Heart right ventricle (tissue), 16 donors: ENCODE data around the gene DEFB129. TPM values are rescaled to one million over a fixed set of nuclear protein-coding genes. Genes with fewer than 3 reads are reported as not detected.
A peak's percentile ranks its signal among the peaks of the same experiment; 100 is the strongest.
"Not testable (repeated sequence)": the region's sequence is repeated elsewhere in the genome, so short reads cannot be mapped to it uniquely, and the experiment has no call there.

ENCODE experiments used
- ATAC-seq, 8 donors: fragments of 200-7000 bp; cut with Tn5 transposase; one replicate each; pipeline ENCODE4 v1.9.1; 2020; ENCODE audit warnings: mild to moderate bottlenecking in 8 of 8, moderate library complexity in 8 of 8, moderate number of reproducible peaks in 1 of 8
- DNase-seq, 2 donors: peaks; one replicate each; pipeline ENCODE4 v3.0.0-alpha.2; 2020
- H3K27ac ChIP-seq, 10 donors: fragments of 200-600 bp; sonication (generic) in 2 of 10; one replicate each; pipeline versions ENCODE4 v1.5.0 to v1.8.0; 2020 to 2022; ENCODE audit warnings: mild to moderate bottlenecking in 3 of 10
- H3K27me3 ChIP-seq, 7 donors: fragments of 200-600 bp; one replicate each; pipeline ENCODE4 v1.8.0; 2021 to 2022; ENCODE audit warnings: mild to moderate bottlenecking in 2 of 7
- H3K36me3 ChIP-seq, 9 donors: fragments of 200-600 bp; sonication (generic) in 1 of 9; one replicate each; pipeline versions ENCODE4 v1.5.0 to v1.8.0; 2020 to 2022; ENCODE audit warnings: mild to moderate bottlenecking in 2 of 9
- H3K4me1 ChIP-seq, 9 donors: fragments of 200-600 bp; sonication (generic) in 1 of 9; one replicate each; pipeline versions ENCODE4 v1.5.0 to v1.8.0; 2020 to 2022; ENCODE audit warnings: mild to moderate bottlenecking in 4 of 9
- H3K4me3 ChIP-seq, 10 donors: fragments of 200-600 bp; sonication (generic) in 2 of 10; one replicate each; pipeline versions ENCODE4 v1.5.0 to v1.8.0; 2020 to 2022; ENCODE audit warnings: mild to moderate bottlenecking in 7 of 10, moderate library complexity in 2 of 10
- H3K9me3 ChIP-seq, 11 donors: fragments of 200-600 bp in 10 of 11; sonication (generic) in 2 of 11; one replicate each; pipeline versions ENCODE4 v1.5.0 to v1.8.0; 2013 to 2022; ENCODE audit warnings: mild to moderate bottlenecking in 2 of 11, control low read depth in 1 of 11, moderate library complexity in 1 of 11
- CTCF ChIP-seq, 9 donors: fragments of 200-600 bp; sonication (generic) in 2 of 9; IDR thresholded peaks; one replicate each; pipeline versions ENCODE4 v1.5.0 to v1.8.0; 2021 to 2022; ENCODE audit warnings: antibody characterized with exemption in 9 of 9, mild to moderate bottlenecking in 5 of 9, moderate library complexity in 1 of 9
- WGBS, 2 donors: extraction: QIAGEN DNeasy Blood & Tissue Kit; methylation state at CpG; one replicate each; pipeline ENCODE4 v1.1.7; 2013; ENCODE audit warnings: inconsistent platforms in 1 of 2; 5-methylcytosine and 5-hydroxymethylcytosine counted together
- intact Hi-C, 10 donors: fragments of 100-400 bp; cut with DNase I; formaldehyde crosslinking; loops; one replicate each; pipeline versions ENCODE4 v1.11.1 to v1.14.2; 2022
- polyA plus RNA-seq, 2 donors: library from polyadenylated mRNA; stranded (reverse); fragments of 200-250 nt; gene quantifications; one replicate each; pipeline ENCODE4 v1.2.3, GENCODE V29; 2013
- total RNA-seq, 10 donors: library from RNA; stranded (reverse); fragmentation: NEBNext Ultra II Directional in 3 of 10; extraction: Animal tissue kit (Norgen Biotek cat#: 25700) in 3 of 10; gene quantifications; one replicate each; pipeline versions ENCODE4 v1.2.1 to v1.2.4, GENCODE V29; 2021 to 2023
- donor health status: Arrhythmogenic right ventricular cardiomyopathy.
- donor health status: ischemic (EF 13 %, LVEDD 7.1; RV severe dilation, severe dysfunction).
- donor health status: healthy with polysubstance abuse.
- donor health status: DM: no; HTN: yes; CAD: no.
- donor health status: DM: no; HTN: no; CAD: no.
- donor health status: ischemic (EF 25% LVEDD 6.9; RV normal size, moderate dysfunction).
- donor health status: ischemic (EF 25% LVEDD 5.7; RV mildly dilated, moderate dysfunction).
- donor health status: healthy.
- donor health status: DM: yes; HTN: yes; CAD: no.
- donor health status: Ischemic cardiomyopathy.
- donor health status: ischemic (EF 35%, LVEDD 5.7; RV mildly dilated, moderate dysfunction).
- donor health status: nonischemic (EF 11% LVEDD 7.7; RV severe dilation, severe dysfunction).
- donor health status: DM: yes; HTN: yes; CAD: no.
- donor health status: PGD.
- donor health status: ischemic (EF 29% LVEDD 5.4; RV normal size, mild dysfunction).
- donor health status: nonischemic (EF 23%, LVEDD 6.1; RV moderate dilation, normal function).

Gene DEFB129
- total and polyA plus RNA-seq, 12 donors, result not detected

DNA sequence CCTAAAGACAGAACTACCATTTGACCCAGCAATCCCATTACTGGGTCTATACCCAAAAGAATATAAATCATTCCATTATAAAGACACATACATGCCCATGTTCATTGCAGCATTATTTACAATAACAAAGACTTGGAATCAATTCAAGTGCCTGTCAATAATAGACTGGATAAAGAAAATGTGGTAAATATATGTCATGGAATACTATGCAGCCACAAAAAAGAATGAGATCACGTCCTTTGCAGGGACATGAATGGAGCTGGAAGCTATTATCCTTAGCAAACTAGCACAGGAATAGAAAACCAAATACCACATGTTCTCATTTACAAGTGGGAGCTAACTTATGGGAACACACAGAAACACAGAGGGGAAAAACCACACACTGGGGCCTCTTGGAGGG is 28.8 kb upstream of the DEFB129 start:
- intact Hi-C loops, result no loop called here
- H3K9me3 ChIP-seq, result peaks cover 0 to 11% (median 0%) of the 10 kb centered on the region in 11 donors
- H3K4me3 ChIP-seq, result no peak overlapping the region
- no peaks in the 10 kb centered on the region for H3K36me3 ChIP-seq
- H3K27ac ChIP-seq, result no peak overlapping the region
- 69 to 87% methylated on average over 1 of the region's 1 CpG for WGBS, 2 donors
- no peak for TF ChIP-seq CTCF (IDR thresholded peaks at IDR 0.05)
- peaks cover 0 to 8% (median 0%) of the 10 kb centered on the region in 7 donors for H3K27me3 ChIP-seq
- ATAC-seq (no peak), DNase-seq (no peak)
- no peaks in the 10 kb centered on the region for H3K4me1 ChIP-seq

DNA sequence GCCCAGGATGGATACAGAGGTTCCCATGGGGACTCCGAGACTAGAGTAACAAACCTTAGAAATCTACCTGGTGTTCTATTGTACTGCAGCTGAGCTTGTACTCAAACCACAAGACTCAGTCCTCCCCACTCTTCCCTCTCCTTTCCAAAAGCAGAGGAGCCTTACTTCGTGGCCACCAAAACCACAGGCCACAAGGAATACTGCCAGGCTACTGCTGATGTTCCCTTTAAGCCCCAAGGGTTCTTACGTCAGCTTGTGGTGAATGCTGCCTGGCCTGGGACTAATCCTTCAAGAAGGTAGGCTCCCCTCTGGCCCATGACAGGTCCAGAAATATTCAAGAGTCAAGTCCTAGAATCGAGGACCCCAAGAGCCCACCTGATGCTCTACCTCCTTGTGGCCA is 27.1 kb upstream of the DEFB129 start:
- Histone ChIP-seq H3K4me1 (no peaks in the 10 kb centered on the region), H3K27ac (no peak overlapping the region), H3K9me3 (peaks cover 0 to 11% (median 0%) of the 10 kb centered on the region in 11 donors), H3K4me3 (no peak overlapping the region), H3K36me3 (no peaks in the 10 kb centered on the region), H3K27me3 (peaks cover 0 to 8% (median 0%) of the 10 kb centered on the region in 7 donors)
- DNase-seq (no peak), ATAC-seq (no peak)
- WGBS, 2 donors, result 61 to 62% methylated on average over 4 of the region's 4 CpGs
- TF ChIP-seq CTCF (IDR thresholded peaks at IDR 0.05), result no peak
- intact Hi-C loops, result no loop called here

DNA sequence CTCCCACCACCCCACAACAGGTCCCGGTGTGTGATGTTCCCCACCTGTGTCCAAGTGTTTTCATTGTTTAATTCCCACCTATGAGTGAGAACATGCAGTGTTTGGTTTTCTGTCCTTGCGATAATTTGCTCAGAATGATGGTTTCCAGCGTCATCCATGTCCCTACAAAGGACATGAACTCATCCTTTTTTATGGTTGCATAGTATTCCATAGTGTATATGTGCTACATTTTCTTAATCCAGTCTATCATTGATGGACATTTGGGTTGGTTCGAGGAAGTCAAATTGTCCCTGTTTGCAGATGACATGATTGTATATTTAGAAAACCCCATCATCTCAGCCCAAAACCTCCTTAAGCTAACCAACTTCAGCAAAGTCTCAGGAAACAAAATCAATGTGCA is 23.4 kb upstream of the DEFB129 start:
- intact Hi-C loops, result not testable (repeated sequence)

DNA sequence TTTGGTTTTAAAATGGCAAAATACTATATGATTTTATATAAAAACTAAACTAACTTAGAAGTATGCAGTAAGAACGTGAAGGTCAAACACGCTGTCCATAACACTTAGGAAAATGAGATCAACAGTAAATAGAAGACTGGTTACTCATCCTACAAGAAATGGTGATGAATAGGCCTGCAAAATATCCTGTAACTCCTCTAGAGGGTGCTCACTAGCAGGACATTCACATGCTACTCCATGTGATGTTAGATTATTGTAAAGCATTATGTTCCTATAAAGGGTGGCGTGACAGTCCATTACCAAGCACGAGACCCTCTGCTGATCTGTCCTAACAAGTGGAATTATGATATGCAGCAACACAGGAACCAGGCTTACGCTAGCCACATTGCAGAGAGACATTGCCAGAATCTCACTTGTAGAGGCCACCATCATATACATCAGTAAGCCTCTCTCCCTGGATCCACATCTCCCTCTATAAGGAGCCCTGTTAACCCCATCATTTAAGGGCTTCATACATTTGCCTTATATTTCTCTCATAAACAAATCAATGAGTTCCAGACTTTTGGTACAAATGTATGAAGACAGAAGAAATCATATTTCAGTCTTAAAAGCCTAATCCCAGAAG is 18.0 kb upstream of the DEFB129 start:
- Histone ChIP-seq H3K36me3 (no peaks in the 10 kb centered on the region), H3K27me3 (peaks cover 0 to 8% (median 0%) of the 10 kb centered on the region in 7 donors), H3K4me1 (peaks cover 0 to 4% (median 0%) of the 10 kb centered on the region in 9 donors), H3K4me3 (no peak overlapping the region), H3K9me3 (no peaks in the 10 kb centered on the region), H3K27ac (no peak overlapping the region)
- intact Hi-C loops, result loop anchor here in 2 of 10 donors (5.0 kb wide), 2 partner anchors 58 to 123 kb away; no protein-coding TSS in a partner anchor
- DNase-seq, result peak in 1 of 2 donors; percentile 9
- peak in 8 of 9 donors; percentile 23 to 64 (median 57) for TF ChIP-seq CTCF (IDR thresholded peaks at IDR 0.05)
- ATAC-seq, result peak in 7 of 8 donors; percentile 29 to 84 (median 72)
- WGBS, 2 donors, result 20 to 32% methylated on average over 5 of the region's 5 CpGs

More for the DNA sequence above, 23.4 kb upstream of the DEFB129 start:
- H3K27ac ChIP-seq, H3K36me3 ChIP-seq, H3K27me3 ChIP-seq, DNase-seq, H3K4me3 ChIP-seq, ATAC-seq, H3K9me3 ChIP-seq, H3K4me1 ChIP-seq: not testable (repeated sequence)
- WGBS, 2 donors, result 74 to 77% methylated on average over 4 of the region's 4 CpGs
